ENCODE measurements around the gene OBSCN.

GRCh38 chr1:228181645-228182034, 26.2 kb upstream of the OBSCN start:
- no peak for TF ChIP-seq CTCF (conservative IDR thresholded peaks at IDR 0.05 in 1 of 2, IDR thresholded peaks at IDR 0.05 in 1 of 2; ENCODE audit: extremely low read depth in 1 of 2, insufficient read depth in 1 of 2, low read depth in 1 of 2, low read length in 2 of 2)
- no peak for TF ChIP-seq EZH2 (IDR thresholded peaks at IDR 0.05; ENCODE audit: borderline replicate concordance, low read length)

Data from mammary epithelial cell (primary cell).